ENCODE data around the gene RAP1A. TPM values are rescaled to one million over a fixed set of nuclear protein-coding genes. Genes with fewer than 3 reads are reported as not detected.

RAP1A gene
- total RNA-seq, 1 donor from 2014 or later, result 41.7 TPM

- peaks cover 24% of the 10 kb centered on the region for H3K4me1 Mint-ChIP-seq (ENCODE audit: unreplicated experiment)
- DNase-seq (ENCODE audit: low spot score), result no peak
- TF ChIP-seq, protein P1, sequence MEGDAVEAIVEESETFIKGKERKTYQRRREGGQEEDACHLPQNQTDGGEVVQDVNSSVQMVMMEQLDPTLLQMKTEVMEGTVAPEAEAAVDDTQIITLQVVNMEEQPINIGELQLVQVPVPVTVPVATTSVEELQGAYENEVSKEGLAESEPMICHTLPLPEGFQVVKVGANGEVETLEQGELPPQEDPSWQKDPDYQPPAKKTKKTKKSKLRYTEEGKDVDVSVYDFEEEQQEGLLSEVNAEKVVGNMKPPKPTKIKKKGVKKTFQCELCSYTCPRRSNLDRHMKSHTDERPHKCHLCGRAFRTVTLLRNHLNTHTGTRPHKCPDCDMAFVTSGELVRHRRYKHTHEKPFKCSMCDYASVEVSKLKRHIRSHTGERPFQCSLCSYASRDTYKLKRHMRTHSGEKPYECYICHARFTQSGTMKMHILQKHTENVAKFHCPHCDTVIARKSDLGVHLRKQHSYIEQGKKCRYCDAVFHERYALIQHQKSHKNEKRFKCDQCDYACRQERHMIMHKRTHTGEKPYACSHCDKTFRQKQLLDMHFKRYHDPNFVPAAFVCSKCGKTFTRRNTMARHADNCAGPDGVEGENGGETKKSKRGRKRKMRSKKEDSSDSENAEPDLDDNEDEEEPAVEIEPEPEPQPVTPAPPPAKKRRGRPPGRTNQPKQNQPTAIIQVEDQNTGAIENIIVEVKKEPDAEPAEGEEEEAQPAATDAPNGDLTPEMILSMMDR (IDR thresholded peaks at IDR 0.05; ENCODE audit: unreplicated experiment), result no peak
- no peak overlapping the region for H3K27ac Mint-ChIP-seq (ENCODE audit: unreplicated experiment)
- H3K27me3 Mint-ChIP-seq (ENCODE audit: unreplicated experiment), result peaks cover 17% of the 10 kb centered on the region
- no peaks in the 10 kb centered on the region for H3K9me3 Mint-ChIP-seq (ENCODE audit: unreplicated experiment)
- H3K4me3 Mint-ChIP-seq (ENCODE audit: unreplicated experiment), result no peak overlapping the region
- peaks cover 18% of the 10 kb centered on the region for H3K36me3 Mint-ChIP-seq (ENCODE audit: low read depth, unreplicated experiment)
Observed at GRCh38 chr1:111719135-111719534, 99.5 kb downstream of the RAP1A start.

DNA sequence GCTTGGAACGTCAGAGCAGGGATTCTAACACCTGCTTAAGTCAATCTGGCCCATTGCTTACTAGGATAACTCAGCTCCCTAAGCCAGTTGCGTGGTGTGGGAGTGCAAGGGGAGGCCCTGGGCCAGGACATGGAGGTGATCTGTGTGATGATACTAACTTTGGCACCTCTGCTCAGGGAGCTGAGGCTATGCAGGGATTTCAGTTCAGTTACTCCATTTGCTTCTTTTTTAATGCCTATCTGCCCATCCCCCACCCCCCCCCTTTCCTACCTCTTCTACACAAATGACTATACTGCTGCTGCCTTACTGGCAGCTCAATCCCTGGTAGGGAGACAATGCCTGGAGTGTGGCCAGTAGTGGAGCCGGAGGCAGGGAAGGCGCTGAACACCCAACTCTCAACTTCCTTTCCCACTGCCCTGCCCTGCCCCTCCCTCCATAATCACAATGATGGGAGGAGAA lies 100.1 kb downstream of the RAP1A start:
- no peak overlapping the region for H3K27ac Mint-ChIP-seq (ENCODE audit: unreplicated experiment)
- no peak for DNase-seq (ENCODE audit: low spot score)
- TF ChIP-seq, protein P1 (IDR thresholded peaks at IDR 0.05; ENCODE audit: unreplicated experiment), result no peak
- no peak overlapping the region for H3K4me3 Mint-ChIP-seq (ENCODE audit: unreplicated experiment)
- peaks cover 28% of the 10 kb centered on the region for H3K4me1 Mint-ChIP-seq (ENCODE audit: unreplicated experiment)
- peaks cover 22% of the 10 kb centered on the region for H3K36me3 Mint-ChIP-seq (ENCODE audit: low read depth, unreplicated experiment)
- no peaks in the 10 kb centered on the region for H3K9me3 Mint-ChIP-seq (ENCODE audit: unreplicated experiment)
- peaks cover 17% of the 10 kb centered on the region for H3K27me3 Mint-ChIP-seq (ENCODE audit: unreplicated experiment)

- DNase-seq (ENCODE audit: low spot score), result no peak
- peaks cover 22% of the 10 kb centered on the region for H3K36me3 Mint-ChIP-seq (ENCODE audit: low read depth, unreplicated experiment)
- TF ChIP-seq, protein P1 (IDR thresholded peaks at IDR 0.05; ENCODE audit: unreplicated experiment), result no peak
- H3K4me1 Mint-ChIP-seq (ENCODE audit: unreplicated experiment), result peaks cover 30% of the 10 kb centered on the region
- H3K9me3 Mint-ChIP-seq (ENCODE audit: unreplicated experiment), result no peaks in the 10 kb centered on the region
- H3K27me3 Mint-ChIP-seq (ENCODE audit: unreplicated experiment), result peaks cover 19% of the 10 kb centered on the region
- H3K27ac Mint-ChIP-seq (ENCODE audit: unreplicated experiment), result peak overlapping the region; percentile 44
- H3K4me3 Mint-ChIP-seq (ENCODE audit: unreplicated experiment), result peak overlapping the region; percentile 43
Observed at GRCh38 chr1:111720274-111720976, 100.8 kb downstream of the RAP1A start.

DNA sequence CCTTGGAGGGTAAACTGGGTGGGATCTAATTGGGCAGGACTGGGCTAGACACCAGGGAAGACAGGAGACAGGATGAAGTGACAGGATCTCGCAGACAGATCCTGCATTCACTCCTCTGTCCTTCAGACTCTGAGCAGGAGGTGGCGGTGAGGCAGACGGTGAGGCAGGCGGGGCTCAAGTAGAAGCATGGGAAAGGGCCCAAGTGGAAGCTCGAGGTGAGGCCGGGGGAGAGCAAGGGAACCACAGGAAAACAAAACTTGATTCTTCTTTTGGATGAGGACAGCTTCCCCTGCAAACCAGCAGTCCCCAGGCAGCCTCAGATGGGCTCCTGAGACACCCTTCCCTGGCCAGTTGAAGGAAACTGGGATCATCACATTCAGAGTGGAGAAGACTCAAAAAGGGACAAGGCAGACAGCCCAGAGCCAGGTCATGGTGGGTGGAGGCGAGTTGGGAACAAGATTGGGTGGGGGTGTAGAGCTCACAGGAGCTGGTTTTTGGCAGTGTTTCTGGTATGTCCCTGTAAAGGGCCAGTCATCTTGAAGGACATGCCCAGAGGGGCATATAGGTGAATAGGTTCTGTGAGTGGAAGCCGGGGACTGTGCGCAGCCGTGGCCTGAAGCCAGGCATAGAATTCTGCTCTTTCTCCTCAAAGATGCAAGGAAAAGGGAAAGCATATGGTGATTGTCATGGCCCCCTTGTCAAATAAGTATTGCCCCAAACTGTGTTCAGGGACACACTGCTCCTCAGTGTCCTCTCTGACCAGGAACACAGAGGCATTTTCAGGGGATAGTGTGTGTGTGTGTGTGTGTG lies 101.6 kb downstream of the RAP1A start:
- peak overlapping the region; percentile 70 for H3K27ac Mint-ChIP-seq (ENCODE audit: unreplicated experiment)

More for the DNA sequence above, 101.6 kb downstream of the RAP1A start:
- DNase-seq (ENCODE audit: low spot score), result no peak
- peaks cover 19% of the 10 kb centered on the region for H3K27me3 Mint-ChIP-seq (ENCODE audit: unreplicated experiment)
- H3K4me3 Mint-ChIP-seq (ENCODE audit: unreplicated experiment), result peak overlapping the region; percentile 43
- peaks cover 22% of the 10 kb centered on the region for H3K36me3 Mint-ChIP-seq (ENCODE audit: low read depth, unreplicated experiment)
- no peaks in the 10 kb centered on the region for H3K9me3 Mint-ChIP-seq (ENCODE audit: unreplicated experiment)
- TF ChIP-seq, protein P1 (IDR thresholded peaks at IDR 0.05; ENCODE audit: unreplicated experiment), result no peak
- peaks cover 30% of the 10 kb centered on the region for H3K4me1 Mint-ChIP-seq (ENCODE audit: unreplicated experiment)

All from endothelial cell (in vitro differentiated cells).